Neural cell (in vitro differentiated cells): ENCODE results near the gene CTF1.

ENCODE experiments used
- EP300 ChIP-seq: fragments of 450-650 bp; conservative IDR thresholded peaks from 2 replicates; pipeline ENCODE4 v1.6.1; 2014; ENCODE audit warnings: antibody characterized with exemption, mild to moderate bottlenecking, moderate library complexity; ENCODE audit not compliant: poor library complexity, severe bottlenecking
- EZH2 ChIP-seq: fragments of 200-600, 300-800 bp; shearing (Covaris generic), sonication (generic); IDR thresholded peaks from 2 replicates; pipeline ENCODE4 v1.6.1; 2014; ENCODE audit warnings: antibody characterized with exemption, low read length, borderline replicate concordance, mild to moderate bottlenecking; ENCODE audit not compliant: insufficient read depth, poor library complexity, severe bottlenecking
- TAF1 ChIP-seq: IDR thresholded peaks from 2 replicates; pipeline ENCODE4 v1.6.1; 2012; ENCODE audit warnings: low read depth
- TF ChIP-seq, protein P1 (sequence below): fragments of 450-650 bp; IDR thresholded peaks from 2 replicates; pipeline ENCODE4 v1.5.1; 2014; ENCODE audit warnings: antibody characterized with exemption, mild to moderate bottlenecking, moderate library complexity; ENCODE audit not compliant: poor library complexity, severe bottlenecking
- TF ChIP-seq, protein P2 (sequence below): IDR thresholded peaks from 2 replicates; pipeline ENCODE4 v1.6.1; 2012; ENCODE audit warnings: borderline replicate concordance

DNA sequence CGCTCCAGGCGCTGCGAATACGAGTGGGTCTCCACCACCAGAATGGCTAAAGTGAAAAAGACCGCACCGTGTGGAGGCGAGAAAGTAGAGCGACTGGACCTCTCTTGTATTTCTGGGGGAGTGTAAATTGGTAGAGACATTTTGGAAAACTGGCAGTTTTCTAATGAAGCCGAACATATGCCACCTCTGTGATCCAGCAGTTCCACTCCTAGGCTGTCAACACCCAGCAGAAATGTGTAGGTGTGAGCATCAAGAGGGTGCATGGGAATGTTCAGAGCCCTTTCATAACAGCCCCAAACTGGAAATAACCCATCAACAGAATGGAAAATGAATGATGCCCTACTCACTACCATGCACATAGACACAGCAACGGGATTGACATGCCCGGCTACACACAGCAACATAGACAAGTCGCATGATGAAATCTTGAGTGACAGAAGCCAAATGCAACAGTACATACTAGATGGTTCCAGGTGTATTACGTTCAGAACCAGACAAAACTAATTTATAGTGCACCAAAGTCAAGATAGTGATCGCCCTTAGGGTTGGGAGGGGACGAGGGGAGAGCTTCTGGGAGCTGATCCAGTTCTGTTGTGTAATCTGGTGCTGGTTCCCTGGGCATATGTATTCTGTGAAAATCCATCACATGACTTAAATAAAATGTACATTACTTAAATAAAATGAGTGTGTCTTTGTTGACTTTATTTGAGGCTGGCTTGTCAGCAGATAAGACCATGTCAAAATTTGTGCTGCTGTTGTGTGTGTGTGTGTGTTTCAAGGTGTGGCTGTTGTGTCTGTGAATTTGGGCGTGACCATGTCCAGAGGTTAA, 1.7 kb upstream of the CTF1 start:
- TF ChIP-seq EZH2 = no peak
- TF ChIP-seq, protein P1, sequence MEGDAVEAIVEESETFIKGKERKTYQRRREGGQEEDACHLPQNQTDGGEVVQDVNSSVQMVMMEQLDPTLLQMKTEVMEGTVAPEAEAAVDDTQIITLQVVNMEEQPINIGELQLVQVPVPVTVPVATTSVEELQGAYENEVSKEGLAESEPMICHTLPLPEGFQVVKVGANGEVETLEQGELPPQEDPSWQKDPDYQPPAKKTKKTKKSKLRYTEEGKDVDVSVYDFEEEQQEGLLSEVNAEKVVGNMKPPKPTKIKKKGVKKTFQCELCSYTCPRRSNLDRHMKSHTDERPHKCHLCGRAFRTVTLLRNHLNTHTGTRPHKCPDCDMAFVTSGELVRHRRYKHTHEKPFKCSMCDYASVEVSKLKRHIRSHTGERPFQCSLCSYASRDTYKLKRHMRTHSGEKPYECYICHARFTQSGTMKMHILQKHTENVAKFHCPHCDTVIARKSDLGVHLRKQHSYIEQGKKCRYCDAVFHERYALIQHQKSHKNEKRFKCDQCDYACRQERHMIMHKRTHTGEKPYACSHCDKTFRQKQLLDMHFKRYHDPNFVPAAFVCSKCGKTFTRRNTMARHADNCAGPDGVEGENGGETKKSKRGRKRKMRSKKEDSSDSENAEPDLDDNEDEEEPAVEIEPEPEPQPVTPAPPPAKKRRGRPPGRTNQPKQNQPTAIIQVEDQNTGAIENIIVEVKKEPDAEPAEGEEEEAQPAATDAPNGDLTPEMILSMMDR = no peak
- TF ChIP-seq, protein P2, sequence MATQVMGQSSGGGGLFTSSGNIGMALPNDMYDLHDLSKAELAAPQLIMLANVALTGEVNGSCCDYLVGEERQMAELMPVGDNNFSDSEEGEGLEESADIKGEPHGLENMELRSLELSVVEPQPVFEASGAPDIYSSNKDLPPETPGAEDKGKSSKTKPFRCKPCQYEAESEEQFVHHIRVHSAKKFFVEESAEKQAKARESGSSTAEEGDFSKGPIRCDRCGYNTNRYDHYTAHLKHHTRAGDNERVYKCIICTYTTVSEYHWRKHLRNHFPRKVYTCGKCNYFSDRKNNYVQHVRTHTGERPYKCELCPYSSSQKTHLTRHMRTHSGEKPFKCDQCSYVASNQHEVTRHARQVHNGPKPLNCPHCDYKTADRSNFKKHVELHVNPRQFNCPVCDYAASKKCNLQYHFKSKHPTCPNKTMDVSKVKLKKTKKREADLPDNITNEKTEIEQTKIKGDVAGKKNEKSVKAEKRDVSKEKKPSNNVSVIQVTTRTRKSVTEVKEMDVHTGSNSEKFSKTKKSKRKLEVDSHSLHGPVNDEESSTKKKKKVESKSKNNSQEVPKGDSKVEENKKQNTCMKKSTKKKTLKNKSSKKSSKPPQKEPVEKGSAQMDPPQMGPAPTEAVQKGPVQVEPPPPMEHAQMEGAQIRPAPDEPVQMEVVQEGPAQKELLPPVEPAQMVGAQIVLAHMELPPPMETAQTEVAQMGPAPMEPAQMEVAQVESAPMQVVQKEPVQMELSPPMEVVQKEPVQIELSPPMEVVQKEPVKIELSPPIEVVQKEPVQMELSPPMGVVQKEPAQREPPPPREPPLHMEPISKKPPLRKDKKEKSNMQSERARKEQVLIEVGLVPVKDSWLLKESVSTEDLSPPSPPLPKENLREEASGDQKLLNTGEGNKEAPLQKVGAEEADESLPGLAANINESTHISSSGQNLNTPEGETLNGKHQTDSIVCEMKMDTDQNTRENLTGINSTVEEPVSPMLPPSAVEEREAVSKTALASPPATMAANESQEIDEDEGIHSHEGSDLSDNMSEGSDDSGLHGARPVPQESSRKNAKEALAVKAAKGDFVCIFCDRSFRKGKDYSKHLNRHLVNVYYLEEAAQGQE = no peak
- no peak for TF ChIP-seq EP300
- no peak for TF ChIP-seq TAF1
